Loucy (cell line): ENCODE data around the gene ZNF519.

Experiments
- H2AFZ ChIP-seq: fragments of 200-600 bp; sonication (generic); 2 replicates; pipeline ENCODE4 v1.6.0; 2016; ENCODE audit warnings: antibody characterized with exemption, mild to moderate bottlenecking, low read length, moderate library complexity
- H3F3A ChIP-seq: fragments of 200-600 bp; 2 replicates; pipeline ENCODE4 v1.6.0; 2016; ENCODE audit warnings: antibody characterized with exemption, low read depth, mild to moderate bottlenecking
- H3K27me3 ChIP-seq: fragments of 200-600 bp; sonication (generic); 2 replicates; pipeline ENCODE4 v1.6.1; 2014; ENCODE audit warnings: low read length, mild to moderate bottlenecking; ENCODE audit not compliant: insufficient read depth, poor library complexity, severe bottlenecking
- H3K36me3 ChIP-seq: fragments of 200-600 bp; sonication (generic); 2 replicates; pipeline ENCODE4 v1.6.1; 2016; ENCODE audit warnings: low read length; ENCODE audit not compliant: insufficient read depth
- H3K4me1 ChIP-seq: fragments of 200-600 bp; sonication (generic); 2 replicates; pipeline ENCODE4 v1.5.1; 2014; ENCODE audit warnings: low read length, mild to moderate bottlenecking; ENCODE audit not compliant: insufficient read depth, poor library complexity, severe bottlenecking
- H3K4me2 ChIP-seq: fragments of 200-600 bp; sonication (generic); 2 replicates; pipeline ENCODE4 v1.6.0; 2014; ENCODE audit warnings: antibody characterized with exemption, low read length, low read depth, mild to moderate bottlenecking; ENCODE audit not compliant: poor library complexity, severe bottlenecking
- H3K4me3 ChIP-seq: fragments of 200-600 bp; sonication (generic); 2 replicates; pipeline ENCODE4 v1.5.1; 2014; ENCODE audit warnings: low read length, mild to moderate bottlenecking, mixed read lengths; ENCODE audit not compliant: poor library complexity, severe bottlenecking
- H3K79me2 ChIP-seq: fragments of 200-600 bp; sonication (generic); 2 replicates; pipeline ENCODE4 v1.6.1; 2014; ENCODE audit warnings: low read length; ENCODE audit not compliant: insufficient read depth
- H3K9ac ChIP-seq: fragments of 200-600 bp; sonication (generic); 2 replicates; pipeline ENCODE4 v1.6.0; 2014; ENCODE audit warnings: mild to moderate bottlenecking, low read depth, low read length, moderate library complexity; ENCODE audit not compliant: poor library complexity, severe bottlenecking
- H3K9me2 ChIP-seq: fragments of 200-600 bp; sonication (generic); replicated peaks from 2 replicates; pipeline ENCODE4 v1.6.1; 2016; ENCODE audit warnings: low read depth, low read length, mixed read lengths
- H3K9me3 ChIP-seq: fragments of 200-600 bp; sonication (generic); 2 replicates; pipeline ENCODE4 v1.6.1; 2014; ENCODE audit warnings: mild to moderate bottlenecking, antibody characterized with exemption, low read length, low read depth; ENCODE audit not compliant: insufficient read depth
- H4K20me1 ChIP-seq: fragments of 200-600 bp; sonication (generic); 2 replicates; pipeline ENCODE4 v1.6.0; 2014; ENCODE audit warnings: antibody characterized with exemption, low read length, mild to moderate bottlenecking; ENCODE audit not compliant: insufficient read depth, poor library complexity, severe bottlenecking
- EZH2phosphoT487 ChIP-seq: fragments of 200-600 bp; IDR thresholded peaks from 2 replicates; pipeline ENCODE4 v1.6.1; 2018; ENCODE audit warnings: antibody characterized with exemption, mild to moderate bottlenecking, moderate library complexity, borderline replicate concordance
- TF ChIP-seq, protein P1 (sequence below): fragments of 200-600 bp; sonication (generic); conservative IDR thresholded peaks from 2 replicates; pipeline ENCODE4 v1.5.1; 2014; ENCODE audit warnings: mild to moderate bottlenecking, antibody characterized with exemption, low read length

Gene ZNF519

DNA sequence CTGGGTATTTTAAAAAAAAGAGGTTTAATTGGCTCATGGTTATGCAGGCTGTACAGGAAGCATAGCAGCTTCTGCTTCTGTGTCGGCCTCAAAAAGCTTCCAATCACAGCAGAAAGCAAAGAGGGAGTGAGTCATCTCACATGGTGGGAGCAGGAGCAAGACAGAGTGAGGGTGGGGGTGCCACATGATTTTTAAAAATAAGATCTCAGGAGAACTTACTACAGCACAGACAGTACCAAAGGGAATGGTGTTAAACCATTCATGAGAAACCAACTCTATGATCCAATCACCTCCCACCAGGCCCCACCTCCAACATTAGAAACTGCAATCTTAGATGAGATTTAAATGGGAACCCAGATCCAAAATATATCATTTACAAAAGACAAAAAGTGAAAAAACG, 14.6 kb downstream of the ZNF519 start:
- Histone ChIP-seq H3K4me3 (no peak overlapping the region), H3K27me3 (no peaks in the 10 kb centered on the region), H3F3A (no peaks in the 10 kb centered on the region), H3K9me3 (no peaks in the 10 kb centered on the region), H2AFZ (no peak overlapping the region), H3K9ac (no peak overlapping the region), H4K20me1 (peaks cover 42% of the 10 kb centered on the region), H3K4me2 (no peak overlapping the region), H3K9me2 (no peaks in the 10 kb centered on the region), H3K79me2 (peaks cover 86% of the 10 kb centered on the region), H3K36me3 (peaks cover 23% of the 10 kb centered on the region), H3K4me1 (peaks cover 10% of the 10 kb centered on the region)
- TF ChIP-seq EZH2phosphoT487, result no peak

DNA sequence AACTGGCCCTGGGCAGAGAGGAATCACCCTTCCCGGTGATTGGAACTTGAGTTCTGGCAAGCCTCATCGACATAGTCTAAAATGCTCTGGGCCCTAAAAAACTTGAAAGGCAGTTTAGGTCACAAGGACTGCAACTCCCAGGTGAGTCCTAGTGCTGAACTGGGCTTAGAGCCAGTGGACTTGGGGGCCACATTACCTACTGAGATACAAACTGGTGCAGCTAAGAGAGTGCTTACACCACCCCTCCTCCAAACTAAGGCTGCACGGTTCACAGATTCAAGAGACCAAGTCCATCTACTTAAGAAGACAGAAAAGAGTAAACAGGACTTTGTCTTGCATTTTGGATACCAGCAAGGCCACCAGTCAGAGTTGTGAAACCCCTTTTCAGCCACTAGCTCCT, 25.3 kb downstream of the ZNF519 start:
- peaks cover 65% of the 10 kb centered on the region for H3K79me2 ChIP-seq
- peaks cover 2% of the 10 kb centered on the region for H4K20me1 ChIP-seq
- no peaks in the 10 kb centered on the region for H3K27me3 ChIP-seq
- no peak overlapping the region for H2AFZ ChIP-seq
- TF ChIP-seq EZH2phosphoT487, result no peak
- TF ChIP-seq, protein P1, sequence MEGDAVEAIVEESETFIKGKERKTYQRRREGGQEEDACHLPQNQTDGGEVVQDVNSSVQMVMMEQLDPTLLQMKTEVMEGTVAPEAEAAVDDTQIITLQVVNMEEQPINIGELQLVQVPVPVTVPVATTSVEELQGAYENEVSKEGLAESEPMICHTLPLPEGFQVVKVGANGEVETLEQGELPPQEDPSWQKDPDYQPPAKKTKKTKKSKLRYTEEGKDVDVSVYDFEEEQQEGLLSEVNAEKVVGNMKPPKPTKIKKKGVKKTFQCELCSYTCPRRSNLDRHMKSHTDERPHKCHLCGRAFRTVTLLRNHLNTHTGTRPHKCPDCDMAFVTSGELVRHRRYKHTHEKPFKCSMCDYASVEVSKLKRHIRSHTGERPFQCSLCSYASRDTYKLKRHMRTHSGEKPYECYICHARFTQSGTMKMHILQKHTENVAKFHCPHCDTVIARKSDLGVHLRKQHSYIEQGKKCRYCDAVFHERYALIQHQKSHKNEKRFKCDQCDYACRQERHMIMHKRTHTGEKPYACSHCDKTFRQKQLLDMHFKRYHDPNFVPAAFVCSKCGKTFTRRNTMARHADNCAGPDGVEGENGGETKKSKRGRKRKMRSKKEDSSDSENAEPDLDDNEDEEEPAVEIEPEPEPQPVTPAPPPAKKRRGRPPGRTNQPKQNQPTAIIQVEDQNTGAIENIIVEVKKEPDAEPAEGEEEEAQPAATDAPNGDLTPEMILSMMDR, result no peak
- H3K4me3 ChIP-seq, result no peak overlapping the region
- H3K9me2 ChIP-seq, result no peaks in the 10 kb centered on the region
- peaks cover 1% of the 10 kb centered on the region for H3K4me1 ChIP-seq
- H3K9me3 ChIP-seq, result peaks cover 24% of the 10 kb centered on the region
- peaks cover 18% of the 10 kb centered on the region for H3K36me3 ChIP-seq
- H3K4me2 ChIP-seq, result no peak overlapping the region
- no peaks in the 10 kb centered on the region for H3F3A ChIP-seq
- no peak overlapping the region for H3K9ac ChIP-seq

- no peaks in the 10 kb centered on the region for H3K9me2 ChIP-seq
- TF ChIP-seq EZH2phosphoT487, result no peak
- TF ChIP-seq, protein P1, result no peak
- peaks cover 17% of the 10 kb centered on the region for H3K4me1 ChIP-seq
- no peak overlapping the region for H3K9ac ChIP-seq
- no peak overlapping the region for H2AFZ ChIP-seq
- peaks cover 54% of the 10 kb centered on the region for H3K79me2 ChIP-seq
- peaks cover 19% of the 10 kb centered on the region for H4K20me1 ChIP-seq
- no peak overlapping the region for H3K4me2 ChIP-seq
- H3K27me3 ChIP-seq, result no peaks in the 10 kb centered on the region
- H3K9me3 ChIP-seq, result peaks cover 22% of the 10 kb centered on the region
- H3F3A ChIP-seq, result peaks cover 10% of the 10 kb centered on the region; the same call in 1 of the 2 replicates
- H3K4me3 ChIP-seq, result no peak overlapping the region
- peaks cover 18% of the 10 kb centered on the region for H3K36me3 ChIP-seq
These were observed 27.1 kb downstream of the ZNF519 start for GRCh38 chr18:14104906-14105748.

DNA sequence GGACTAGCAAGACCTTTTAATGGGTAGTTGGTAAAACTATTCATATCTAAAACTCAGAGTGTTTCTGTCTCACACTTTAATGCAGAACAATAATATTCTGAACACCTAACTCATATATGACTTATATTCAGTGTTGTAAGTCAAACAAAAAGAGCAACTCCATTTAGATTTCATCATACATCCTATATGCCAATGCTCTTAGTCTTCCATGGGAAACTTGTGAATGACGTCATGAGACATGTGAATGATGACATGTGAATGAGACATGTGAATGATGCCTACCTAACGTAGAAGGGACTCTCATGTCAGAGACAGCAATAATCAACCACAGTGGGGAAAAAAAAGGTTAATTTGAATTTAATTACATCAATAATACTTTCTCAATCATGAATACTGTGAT, 28.0 kb downstream of the ZNF519 start:
- peaks cover 16% of the 10 kb centered on the region; the same call in 1 of the 2 replicates for H3K9me3 ChIP-seq
- H3K36me3 ChIP-seq, result peaks cover 18% of the 10 kb centered on the region
- peaks cover 10% of the 10 kb centered on the region; the same call in 1 of the 2 replicates for H3F3A ChIP-seq
- no peak overlapping the region for H3K9ac ChIP-seq
- no peaks in the 10 kb centered on the region for H3K9me2 ChIP-seq
- H4K20me1 ChIP-seq, result peaks cover 23% of the 10 kb centered on the region
- TF ChIP-seq, protein P1, result no peak
- TF ChIP-seq EZH2phosphoT487, result no peak
- H3K4me1 ChIP-seq, result peaks cover 20% of the 10 kb centered on the region
- H3K27me3 ChIP-seq, result no peaks in the 10 kb centered on the region
- H2AFZ ChIP-seq, result no peak overlapping the region
- H3K4me2 ChIP-seq, result no peak overlapping the region
- H3K4me3 ChIP-seq, result no peak overlapping the region
- H3K79me2 ChIP-seq, result peaks cover 50% of the 10 kb centered on the region; the same call in 1 of the 2 replicates
